Stimulated activated naive CD8-positive, alpha-beta T cell treated with anti-CD3 and anti-CD28 coated beads, Interleukin-15, Interleukin-2, amounts not matched to agents 100 U/mL and 50 U/mL, for 24 hours (primary cell): ENCODE results near the gene RNGTT.
A peak's percentile ranks its signal among the peaks of the same experiment; 100 is the strongest.
"Not testable (repeated sequence)": the region's sequence is repeated elsewhere in the genome, so short reads cannot be mapped to it uniquely, and the experiment has no call there.

Experiments
- ATAC-seq: fragments of 150-1000 bp; cut with Tn5 transposase; one replicate; pipeline ENCODE4 v1.10.0; 2021
- DNase-seq: peaks from one replicate; pipeline ENCODE4 v3.0.0; 2021

The RNGTT gene

DNA sequence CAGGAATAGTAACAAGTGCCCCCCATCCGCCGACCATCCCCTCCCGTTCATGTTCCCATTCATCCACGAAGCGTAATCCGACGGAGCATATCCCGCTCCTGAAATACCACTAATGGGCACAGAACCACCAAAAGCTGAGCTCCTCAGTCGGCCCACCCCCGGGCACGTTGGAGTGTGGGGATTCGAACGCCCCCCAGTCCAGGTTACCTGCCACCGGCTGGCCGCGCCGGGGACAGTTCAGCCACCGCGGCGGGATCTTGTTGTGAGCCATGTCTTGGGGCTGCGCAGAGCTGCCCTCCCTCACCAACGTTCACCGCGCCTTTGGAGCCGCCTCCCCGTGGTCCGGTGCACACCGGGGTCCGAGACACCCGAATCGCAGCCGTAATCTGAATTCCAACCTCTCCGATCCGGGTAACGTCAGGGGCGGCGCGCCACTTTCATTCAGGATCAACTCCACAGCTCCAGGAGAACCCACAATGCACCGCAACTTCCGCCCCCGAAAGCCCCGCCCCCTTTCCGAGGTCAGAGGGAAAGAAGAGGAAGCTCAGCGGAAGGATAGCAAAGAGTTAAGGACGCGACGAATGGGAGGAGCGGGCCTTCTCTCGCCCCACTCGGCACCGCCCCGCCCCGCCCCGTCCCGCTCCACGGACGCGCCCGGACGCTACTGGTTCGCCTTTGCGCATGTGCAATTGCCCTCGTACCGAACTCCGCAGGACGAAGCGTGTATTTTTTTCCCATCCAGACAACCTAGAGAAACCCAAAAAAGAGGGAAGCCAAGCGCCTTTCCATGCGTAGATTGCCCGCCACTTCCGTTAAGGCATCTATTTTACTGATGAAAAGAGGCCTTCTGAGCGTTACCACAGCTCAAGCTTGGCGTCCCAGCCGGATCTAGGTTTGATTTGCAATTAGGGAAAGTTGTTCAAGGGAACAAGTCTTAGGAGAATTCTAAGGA, at the start of gene RNGTT:
RNGTT (minus strand) TSS at position 480 of the 952 bp plus-strand sequence; CDS start at position 271, 209 bp downstream.
- peak; percentile 100 for ATAC-seq
- peak; percentile 99 for DNase-seq

DNA sequence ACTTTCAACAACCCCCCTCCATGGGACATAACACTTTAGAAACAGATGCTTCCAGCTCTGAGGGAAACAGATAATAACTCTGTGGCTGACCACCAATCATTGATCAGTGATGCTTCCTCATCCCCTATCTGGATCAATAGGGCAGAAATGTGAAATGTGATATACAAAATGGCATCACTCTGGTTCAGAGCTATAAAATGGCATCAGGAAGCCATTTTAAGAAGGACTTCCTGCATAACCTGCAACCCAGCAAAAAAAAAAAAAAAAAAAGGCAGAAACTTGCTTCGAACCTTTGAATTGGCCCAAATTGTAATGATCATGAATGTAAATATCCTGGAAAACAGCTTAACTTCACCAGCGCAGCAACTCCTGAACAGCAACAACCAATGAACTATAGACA, 48.0 kb upstream of the RNGTT start:
- DNase-seq: no peak
- no peak for ATAC-seq

DNA sequence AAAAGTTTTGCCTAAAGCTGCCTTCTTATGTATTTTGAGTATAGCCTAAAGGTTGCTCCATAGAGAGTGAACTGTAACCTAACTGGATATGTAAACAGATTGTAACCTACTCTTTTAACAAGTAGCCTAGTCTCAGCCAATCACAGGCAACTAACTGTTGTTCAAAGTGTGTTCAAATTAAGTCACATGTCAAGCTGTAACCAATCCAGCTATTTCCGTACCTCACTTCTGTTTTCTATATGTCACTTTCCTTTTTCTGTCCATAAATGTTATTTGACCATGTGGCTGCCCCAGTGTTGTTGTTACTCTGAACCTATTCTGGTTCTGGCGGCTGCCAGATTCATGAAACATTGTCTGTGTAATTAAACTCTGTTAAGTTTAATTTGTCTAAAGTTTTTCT, 47.4 kb upstream of the RNGTT start:
- no peak for DNase-seq
- ATAC-seq: no peak

DNA sequence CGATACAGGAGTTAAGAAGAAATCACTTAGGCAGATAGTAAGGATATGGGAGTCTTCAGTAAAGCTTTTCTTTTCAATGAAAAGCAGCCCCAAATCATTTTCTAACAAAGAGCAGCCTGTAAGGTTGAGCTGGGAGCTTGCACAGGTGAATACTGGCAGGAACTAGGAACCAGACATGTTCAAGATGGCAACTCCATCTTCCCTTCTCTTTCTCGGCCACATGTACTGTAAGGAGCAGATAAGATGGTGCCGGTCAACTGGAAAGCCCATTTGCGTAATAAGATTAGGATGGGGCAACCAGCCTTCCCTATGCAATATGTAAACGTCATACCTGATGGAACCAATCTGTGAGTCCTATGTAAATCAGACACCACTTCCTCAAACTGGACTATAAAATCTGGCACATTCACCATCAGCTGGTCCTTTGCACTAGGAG, 46.2 kb upstream of the RNGTT start:
- ATAC-seq (no peak), DNase-seq (no peak)

DNA sequence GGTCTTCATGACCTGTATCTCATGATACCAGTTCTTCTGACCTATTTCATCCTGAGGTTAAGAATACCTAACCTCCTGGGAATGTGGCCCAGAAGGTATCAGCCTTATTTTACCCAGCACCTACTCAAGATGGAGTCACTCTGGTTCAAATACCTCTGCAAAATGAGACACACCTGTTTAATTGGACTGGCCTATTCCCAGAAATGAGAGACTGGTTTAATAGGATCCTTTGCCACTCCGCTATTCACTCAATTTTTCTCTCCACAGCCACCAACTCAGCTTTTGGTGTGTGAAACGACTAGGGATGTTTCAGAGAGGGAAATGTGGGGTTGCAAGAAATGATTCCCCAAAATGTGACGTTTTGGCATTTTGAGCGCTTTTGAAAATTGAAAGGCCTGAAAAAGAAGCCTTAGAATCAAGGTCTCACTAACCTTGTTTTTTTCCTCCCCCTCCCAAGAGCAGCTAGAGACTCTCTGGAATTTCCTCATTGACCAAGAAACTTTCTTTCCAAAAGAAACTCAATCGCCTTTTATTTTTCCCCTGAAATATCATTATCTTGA, 45.5 kb upstream of the RNGTT start:
- no peak for DNase-seq
- ATAC-seq: no peak

DNA sequence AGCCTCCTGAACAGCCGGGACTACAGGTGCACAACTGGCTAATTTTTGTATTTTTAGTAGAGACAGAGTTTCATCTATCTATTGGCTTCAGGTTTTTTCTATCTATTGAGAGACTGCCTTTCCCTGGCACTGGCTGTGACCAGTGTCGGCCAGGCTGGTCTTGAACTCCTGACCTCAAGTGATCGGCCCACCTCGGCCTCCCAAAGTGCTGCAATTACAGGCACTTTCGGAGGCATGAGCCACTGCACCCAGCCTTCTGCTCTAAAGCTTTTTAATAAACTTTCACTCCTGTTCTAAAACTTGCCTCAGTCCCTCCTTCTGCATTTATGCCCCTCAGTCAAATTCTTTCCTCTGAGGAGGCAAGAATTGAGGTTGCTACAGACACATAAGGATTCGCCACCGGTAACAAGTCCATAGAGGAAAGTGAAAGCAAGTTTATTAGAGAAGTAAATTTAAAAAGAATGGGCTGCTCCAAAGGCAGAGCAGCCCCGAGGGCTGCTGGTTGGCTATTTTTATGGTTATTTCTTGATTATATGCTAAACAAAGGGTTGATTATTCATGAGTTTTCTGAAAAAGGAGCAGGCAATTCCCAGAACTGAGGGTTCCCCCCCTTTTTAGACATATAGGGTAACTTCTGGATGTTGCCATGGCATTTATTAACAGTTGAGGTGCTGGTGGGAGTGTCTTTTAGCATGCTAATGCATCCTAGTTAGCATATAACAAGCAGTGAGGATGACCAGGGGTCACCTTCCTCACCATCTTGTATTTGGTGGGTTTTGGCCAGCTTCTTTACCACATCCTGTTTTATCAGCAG, 44.8 kb upstream of the RNGTT start:
- ATAC-seq (no peak), DNase-seq (no peak)

DNA sequence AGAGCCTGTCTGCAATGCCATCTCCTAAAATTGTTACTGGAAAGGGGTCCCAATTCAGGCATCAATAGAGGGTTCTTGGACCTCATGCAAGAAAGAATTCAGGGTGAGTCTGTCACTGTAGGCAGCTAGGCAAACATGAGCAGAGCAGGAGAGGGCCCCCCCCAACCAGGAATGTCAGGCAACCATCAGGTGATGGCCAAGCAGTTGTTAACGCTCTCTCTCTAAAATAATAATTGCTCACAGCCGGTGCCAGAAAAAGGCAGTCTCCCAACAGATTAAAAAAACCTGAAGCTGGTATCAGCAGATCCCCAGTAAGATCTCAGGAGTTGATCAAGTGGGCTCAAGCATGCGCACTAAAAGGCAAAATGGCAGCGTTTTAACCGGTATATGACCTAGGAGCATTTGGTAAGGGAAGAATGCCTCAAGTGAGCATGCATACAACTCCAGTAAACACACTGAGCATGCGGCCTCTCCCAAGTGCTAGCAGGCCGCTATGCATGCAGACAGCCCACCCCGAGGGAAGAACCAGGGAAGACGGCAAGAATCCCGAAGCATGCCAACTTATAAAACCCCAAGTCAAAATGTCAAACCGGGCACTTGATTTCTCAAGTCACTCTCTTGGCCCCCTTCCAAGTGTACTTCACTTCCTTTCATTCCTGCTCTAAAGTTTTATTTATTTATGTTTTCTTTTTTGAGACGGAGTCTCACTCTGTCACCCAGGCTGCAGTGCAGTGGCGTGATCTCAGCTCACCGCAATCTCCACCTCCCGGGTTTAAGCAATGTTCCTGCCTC, 44.0 kb upstream of the RNGTT start:
- ATAC-seq (no peak), DNase-seq (no peak)

DNA sequence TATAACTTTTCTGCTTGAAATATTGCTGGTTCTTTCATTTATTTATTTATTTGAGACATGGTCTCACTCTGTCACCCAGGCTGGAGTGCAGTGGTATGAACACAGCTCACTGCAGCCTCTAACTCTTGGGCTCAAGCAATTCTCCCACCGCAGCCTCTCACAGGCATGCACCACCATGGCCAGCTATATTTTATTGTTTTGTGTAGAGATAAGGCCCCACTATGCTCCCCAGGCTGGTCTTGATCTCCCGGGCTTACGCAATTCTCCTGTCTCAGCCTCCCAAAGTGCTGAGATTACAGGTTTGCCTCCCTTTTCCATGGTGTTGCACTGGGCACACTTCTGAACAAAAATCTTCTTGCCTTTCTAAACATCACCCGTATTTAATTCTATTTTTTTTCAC, 39.1 kb upstream of the RNGTT start:
- no peak for ATAC-seq

DNA sequence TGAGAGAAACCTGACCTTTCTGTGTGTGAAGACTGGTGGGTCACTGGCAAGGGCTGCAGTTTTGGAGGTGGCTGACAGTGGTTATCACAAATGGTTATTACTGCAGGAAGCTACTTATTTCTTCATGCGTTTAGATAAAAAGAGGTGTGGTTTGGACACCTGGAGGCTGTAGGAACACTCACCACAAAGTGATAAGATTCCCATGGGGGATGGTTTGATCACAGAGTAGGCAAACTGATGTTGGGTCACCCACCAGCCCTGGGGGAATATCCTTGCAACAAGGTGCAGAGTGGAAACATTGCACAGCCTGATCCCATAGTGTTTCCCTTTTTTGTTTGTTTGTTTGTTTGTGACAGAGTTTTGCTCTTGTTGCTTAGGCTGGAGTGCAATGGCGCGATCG, 33.9 kb upstream of the RNGTT start:
- DNase-seq: no peak
- ATAC-seq: no peak

More for the DNA sequence above, 39.1 kb upstream of the RNGTT start:
- no peak for DNase-seq

DNA sequence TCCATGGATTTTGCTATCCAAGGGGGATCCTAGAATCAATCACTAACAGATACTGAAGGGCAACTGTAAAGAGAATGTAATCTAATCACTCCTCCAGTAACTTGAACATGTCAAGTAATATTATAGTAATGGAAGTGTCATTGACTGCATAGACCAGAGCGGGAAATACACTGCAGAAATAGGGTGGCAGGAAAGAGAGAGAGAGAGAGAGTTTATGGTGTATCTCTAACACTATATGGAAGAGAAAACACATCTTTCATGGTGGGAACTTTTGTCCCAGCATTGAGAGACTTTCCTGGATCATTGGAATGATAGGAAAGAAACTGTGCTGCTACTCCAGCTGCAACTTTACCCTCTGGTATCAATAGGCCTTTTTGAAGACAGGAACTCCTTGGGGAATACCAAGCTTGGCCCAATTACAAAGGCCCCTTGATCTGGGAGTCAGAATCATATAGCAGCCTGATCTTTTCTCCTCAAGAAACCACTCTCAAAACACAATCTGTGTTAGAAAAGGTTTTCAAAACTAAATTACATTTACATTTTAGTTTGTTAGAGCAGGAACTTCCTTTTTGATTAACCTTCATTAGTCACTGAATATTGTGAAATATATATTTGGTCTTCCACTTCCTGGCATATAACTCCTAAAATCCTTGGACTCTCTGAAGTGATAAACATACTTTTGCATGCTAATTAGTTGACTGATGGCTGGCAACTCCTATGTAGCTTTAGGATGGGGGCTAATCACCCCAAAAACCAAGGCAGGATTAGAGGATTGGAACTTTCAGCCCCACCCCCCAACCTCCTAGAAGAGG, 29.5 kb upstream of the RNGTT start:
- DNase-seq (no peak), ATAC-seq (no peak)

DNA sequence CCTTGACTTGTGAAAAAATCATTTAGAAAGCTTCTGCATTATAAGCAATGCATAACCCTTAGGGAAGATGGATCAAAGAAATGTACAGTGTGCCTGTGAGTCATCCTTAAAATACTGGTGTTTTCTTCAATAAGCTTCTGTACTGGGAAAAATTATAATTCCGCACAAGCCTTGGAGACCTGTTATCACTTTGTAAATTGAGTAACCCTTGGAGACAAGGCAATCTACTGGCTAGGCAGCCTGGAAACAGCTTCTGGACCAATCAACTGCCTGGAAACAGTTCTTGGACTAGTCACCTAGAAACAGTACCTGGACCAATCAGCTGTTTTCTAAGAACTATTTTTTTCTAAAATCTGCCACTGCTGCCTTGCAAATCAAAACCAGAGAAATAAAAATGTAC, 25.8 kb upstream of the RNGTT start:
- DNase-seq (no peak), ATAC-seq (no peak)

DNA sequence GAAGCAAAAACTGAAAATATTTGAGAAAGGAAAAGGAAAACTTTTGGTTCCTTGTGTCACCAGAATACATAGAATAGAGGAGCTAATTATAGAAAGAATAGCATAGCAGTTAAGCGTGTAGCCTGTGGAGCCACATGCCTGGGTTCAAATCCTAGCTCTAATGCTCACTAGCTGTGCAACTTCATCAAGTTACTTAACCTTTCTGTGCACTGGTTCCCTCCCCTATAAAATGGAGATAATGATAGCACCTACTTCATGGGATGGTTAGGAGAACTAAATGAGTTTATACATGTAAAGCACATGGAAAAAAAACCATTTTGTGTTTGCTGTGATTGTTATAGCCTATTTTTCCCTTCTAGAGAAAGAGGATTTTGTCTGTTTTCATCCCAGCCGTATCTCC, 24.5 kb upstream of the RNGTT start:
- ATAC-seq: no peak
- DNase-seq: no peak

DNA sequence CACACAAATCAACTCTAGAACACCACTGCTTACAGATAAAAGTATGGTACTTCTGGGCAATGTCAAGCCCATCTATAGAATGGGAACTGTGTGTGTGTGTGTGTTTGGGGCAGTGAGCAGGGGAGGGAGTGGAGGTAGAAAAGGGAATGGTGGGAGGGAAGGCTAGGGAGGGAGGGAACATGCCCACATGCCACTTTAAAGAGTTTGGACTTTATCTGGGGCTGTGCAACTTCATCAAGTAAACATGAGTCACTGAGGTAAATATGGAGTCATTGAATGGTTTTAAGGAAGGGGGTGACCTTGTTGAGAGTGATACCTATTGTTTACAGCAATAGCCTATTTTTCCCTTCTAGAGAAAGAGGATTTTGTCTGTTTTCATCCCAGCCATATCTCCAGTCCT, 22.5 kb upstream of the RNGTT start:
- no peak for ATAC-seq
- DNase-seq: no peak

DNA sequence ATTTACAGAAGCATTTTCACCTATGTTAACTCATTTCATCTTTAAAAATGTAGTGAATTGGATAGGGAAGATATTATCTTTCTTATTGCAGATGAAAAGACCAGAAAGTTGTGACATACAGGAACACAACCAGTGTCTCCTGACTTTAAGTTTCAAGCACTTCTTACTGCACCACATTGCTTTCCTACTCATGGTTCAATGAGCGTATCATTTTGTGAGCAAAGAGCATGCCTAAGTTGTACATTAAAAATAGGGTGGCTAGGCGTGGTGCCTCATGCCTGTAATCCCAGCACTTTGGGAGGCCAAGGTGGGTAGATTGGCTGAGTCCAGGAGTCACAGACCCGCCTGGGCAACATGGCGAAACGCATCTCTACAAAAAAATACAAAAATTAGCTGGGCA, 21.2 kb upstream of the RNGTT start:
- no peak for ATAC-seq
- DNase-seq: no peak

DNA sequence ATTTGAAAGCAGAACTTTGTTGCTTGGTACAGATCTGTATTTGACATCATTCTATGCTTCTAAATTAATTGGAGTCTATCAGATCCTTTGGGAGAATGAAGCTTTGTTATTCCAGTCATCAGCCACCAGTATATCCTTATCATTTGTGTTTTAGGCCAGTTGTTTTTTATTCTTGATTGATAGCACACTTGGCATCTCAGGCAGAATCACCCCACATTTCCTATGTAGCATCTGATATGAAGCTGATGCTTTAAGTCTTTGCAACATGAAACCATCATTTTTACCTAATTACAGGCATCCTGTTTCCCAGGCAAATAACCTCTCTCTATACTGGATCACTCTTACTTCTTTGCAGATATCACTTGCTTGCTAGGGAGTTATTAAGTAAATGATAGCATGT, 20.7 kb upstream of the RNGTT start:
- ATAC-seq (no peak), DNase-seq (no peak)

DNA sequence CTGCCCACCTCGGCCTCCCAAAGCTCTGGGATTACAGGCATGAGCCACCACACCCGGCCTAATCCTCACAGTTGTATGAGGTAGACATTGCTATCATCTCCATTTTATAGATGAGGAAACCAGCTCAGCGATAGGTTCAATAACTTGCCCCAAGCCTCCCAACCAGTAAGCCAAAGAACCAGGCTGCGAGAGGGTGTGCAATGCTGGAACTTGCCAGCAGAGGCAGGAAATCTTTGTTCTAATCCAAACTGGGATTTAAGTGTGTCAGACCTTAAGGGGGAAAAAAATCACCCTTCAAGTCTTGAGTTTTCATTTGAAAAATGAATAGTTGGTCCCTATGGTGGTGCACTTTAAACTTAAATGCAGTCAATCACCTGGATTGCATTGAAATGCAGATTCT, 20.1 kb upstream of the RNGTT start:
- ATAC-seq (no peak), DNase-seq (no peak)

DNA sequence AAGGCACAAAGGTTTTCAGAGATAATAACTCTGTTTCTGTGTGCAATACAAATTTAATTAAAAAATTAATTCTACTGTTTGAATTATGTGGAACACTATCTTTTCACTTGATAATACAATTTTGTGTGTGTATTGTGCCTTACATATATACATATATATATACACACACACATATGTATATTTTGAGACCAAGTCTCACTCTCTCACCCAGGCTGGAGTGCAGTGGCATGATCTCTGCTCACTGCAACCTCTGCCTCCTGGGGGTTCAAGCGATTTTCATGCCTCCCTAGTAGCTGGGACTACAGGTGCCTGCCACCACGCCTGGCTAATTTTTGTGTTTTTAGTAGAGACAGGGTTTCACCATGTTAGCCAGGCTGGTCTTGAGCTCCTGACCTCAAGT, 19.7 kb upstream of the RNGTT start:
- DNase-seq, ATAC-seq: not testable (repeated sequence)

DNA sequence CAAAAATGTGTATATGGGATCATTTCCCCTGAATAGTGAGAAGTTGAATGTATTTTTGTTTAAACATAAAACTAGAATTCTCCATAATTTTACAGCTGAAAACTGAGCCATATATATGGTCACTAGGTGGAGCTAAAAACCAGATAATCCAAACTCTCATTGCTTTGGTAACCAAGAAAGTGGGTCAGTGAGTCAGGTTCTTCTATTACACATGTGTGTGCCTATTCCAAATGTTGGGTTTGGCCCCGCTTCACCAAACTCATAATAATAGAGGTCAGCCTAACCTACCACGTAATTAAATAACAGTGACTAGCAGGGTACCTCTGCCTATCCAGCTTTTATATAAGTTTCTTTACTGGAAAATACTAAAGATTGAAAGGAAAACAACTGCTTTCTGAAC, 19.3 kb upstream of the RNGTT start:
- ATAC-seq: peak; percentile 88
- no peak for DNase-seq

DNA sequence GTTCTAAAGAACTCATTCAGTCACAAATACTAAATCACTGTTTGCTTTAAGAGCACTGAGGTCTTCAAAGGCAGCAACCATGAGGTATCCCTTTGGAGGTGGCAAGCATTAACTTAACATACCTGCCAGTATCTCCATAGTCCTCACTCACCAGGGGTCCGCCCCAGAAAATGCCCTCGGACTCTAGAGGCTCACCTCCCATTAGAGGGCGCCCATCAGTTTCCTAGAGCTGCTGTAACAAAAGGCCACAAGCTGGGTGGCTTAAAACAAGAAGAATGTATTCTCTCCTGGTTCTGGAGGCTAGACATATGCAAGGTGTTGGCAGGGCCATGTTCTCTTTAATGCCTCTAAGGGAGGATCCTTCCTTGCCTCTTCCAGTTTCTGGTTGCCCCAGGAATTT, 12.0 kb upstream of the RNGTT start:
- DNase-seq (no peak), ATAC-seq (no peak)

DNA sequence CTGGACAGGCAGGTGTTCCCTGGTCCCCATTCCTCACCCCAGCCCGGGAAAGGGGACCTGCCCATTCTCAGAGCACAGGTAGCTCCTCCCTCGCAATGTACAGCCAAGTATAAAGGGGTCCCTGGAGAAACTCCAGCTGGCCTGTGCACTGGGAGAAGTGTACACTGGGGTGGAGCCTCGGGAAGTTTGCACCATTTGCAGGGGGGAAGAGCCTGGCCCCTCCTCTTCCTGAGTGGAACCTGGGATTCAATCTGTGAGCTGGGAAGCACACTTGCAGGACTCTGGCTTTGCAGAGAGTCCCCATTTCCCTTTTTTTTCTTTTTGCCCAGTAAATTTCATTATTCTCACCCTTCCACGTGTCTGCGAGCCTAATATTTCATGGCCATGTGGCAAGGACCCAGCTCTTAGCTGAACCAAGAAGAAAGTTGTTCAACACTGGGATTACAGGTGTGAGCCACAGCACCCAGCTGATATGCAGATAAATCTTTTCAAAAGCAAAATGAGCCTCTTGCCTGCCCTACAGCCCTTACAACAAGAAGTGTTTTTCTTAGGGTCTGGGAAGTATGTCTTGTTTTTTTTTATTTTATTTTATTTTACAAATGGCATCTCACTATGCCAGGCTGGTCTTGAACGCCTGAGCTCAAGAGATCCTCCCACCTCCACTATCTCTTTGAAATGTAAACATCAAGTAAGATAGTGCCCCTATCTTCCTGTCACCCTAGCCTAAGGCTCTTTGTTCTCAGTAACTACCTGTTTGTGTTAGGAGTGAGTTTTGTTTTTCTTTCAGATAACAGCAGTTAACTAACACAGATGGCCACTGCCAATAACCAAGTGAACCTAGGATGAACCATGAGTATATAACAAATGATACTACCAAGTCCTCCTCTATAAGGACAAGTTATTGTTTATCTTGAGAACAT, 9.3 kb upstream of the RNGTT start:
- ATAC-seq: no peak
- no peak for DNase-seq
